ENCODE measurements around the gene SHROOM2. TPM values are rescaled to one million over a fixed set of nuclear protein-coding genes. Genes with fewer than 3 reads are reported as not detected.

Gene SHROOM2
- total and polyA plus RNA-seq, 2 of the 4 experiments (the other 2 are of a cell fraction): 8.1 to 14.2 TPM

DNA sequence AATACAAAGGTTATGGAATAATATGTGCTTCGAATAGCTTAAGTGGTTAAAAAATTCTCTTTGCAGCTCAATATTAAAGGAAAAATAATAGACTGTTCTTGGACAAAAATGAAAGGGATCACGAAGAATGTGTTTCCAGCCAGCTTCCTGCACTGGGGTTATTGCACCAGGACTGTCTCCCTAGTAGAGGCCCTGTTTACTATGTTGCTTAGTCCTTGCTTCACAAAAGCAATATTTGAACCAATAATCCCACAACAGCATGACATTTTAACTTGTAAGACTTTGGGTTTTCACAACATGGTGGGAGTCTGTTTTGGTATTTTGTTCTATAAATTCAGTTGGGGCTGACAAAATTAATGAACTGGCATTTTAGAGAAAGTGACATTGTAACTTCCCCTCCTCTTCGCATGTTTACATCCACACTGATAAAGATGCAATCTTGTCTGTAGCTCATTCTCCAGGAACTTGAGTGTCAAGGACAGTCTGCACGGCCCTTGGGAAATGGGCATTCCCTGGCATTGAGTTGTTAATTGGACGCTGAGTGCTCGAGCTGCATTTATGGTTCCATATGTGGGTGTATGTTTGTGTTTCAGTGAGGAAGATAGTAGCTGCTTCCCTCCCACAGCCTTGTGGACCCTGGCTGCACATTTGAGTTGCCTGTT lies 39.0 kb downstream of the SHROOM2 start:
- Histone ChIP-seq H2AK9ac (replicated peaks; ENCODE audit: low read depth, low read length, poor library complexity) (no peak overlapping the region), H2AK5ac (ENCODE audit: low read depth, low read length) (no peak overlapping the region), H3K9me3 (ENCODE audit: control insufficient read depth, insufficient read depth, low read length) (no peaks in the 10 kb centered on the region), H3K4me1 (ENCODE audit: control insufficient read depth, insufficient read depth, low read length) (peaks cover 9% of the 10 kb centered on the region; the same call in 1 of the 2 replicates), H4K5ac (ENCODE audit: low read depth, low read length) (no peak overlapping the region), H3K56ac (ENCODE audit: extremely low read depth, insufficient read depth, low read length) (no peak overlapping the region), H3K4ac (ENCODE audit: low read depth, low read length) (no peak overlapping the region), H3K4me2 (ENCODE audit: low read depth, low read length) (0 out of 2 replicates have a peak overlapping the region, but pooled peaks have one; percentile 10), H3K23ac (ENCODE audit: low read depth, low read length) (no peak overlapping the region), H3K14ac (replicated peaks; ENCODE audit: low read depth, low read length) (no peak overlapping the region), H4K91ac (ENCODE audit: insufficient read depth, low read depth, low read length) (no peak overlapping the region), H2AFZ (replicated peaks; ENCODE audit: low read length, poor library complexity) (peak overlapping the region; percentile 8), H4K8ac (ENCODE audit: low read depth in 2 of 2, low read length in 2 of 2) (no peak overlapping the region), H3K9ac (ENCODE audit: low read depth, low read length) (no peak overlapping the region), H3K4me3 (ENCODE audit: insufficient read depth, low read depth, low read length) (no peak overlapping the region), H2BK5ac (ENCODE audit: low read depth, low read length, poor library complexity, severe bottlenecking) (no peak overlapping the region), H3K27ac (ENCODE audit: insufficient read depth, low read length) (no peak overlapping the region), H2BK20ac (ENCODE audit: low read depth, low read length) (no peak overlapping the region), H4K20me1 (ENCODE audit: insufficient read depth, low read length) (no peaks in the 10 kb centered on the region), H3K27me3 (ENCODE audit: control insufficient read depth, insufficient read depth, low read length) (no peaks in the 10 kb centered on the region), H2BK15ac (ENCODE audit: low read depth, low read length) (no peak overlapping the region), H3K9me1 (ENCODE audit: insufficient read depth, low read length) (no peaks in the 10 kb centered on the region), H3K18ac (ENCODE audit: low read depth, low read length) (no peak overlapping the region), H3K36me3 (ENCODE audit: control insufficient read depth, insufficient read depth, low read length) (no peaks in the 10 kb centered on the region), H3K79me1 (ENCODE audit: low read depth in 1 of 2, low read length in 2 of 2) (no peaks in the 10 kb centered on the region), H2BK120ac (ENCODE audit: low read depth, low read length) (no peak overlapping the region)
- 0% methylated on average over 1 of the region's 6 CpGs; no CpG with 5 or more reads in 1 of the 2 experiments for WGBS, 2 experiments (ENCODE audit: extremely low coverage in 2 of 2, insufficient read length in 1 of 2)
- intact Hi-C loops (cut with micrococcal nuclease) (no loop called here), in situ Hi-C loops (cut with MboI; ENCODE audit: low sequenced_read_pairs) (no loop called here), dilution Hi-C loops (cut with HindIII; ENCODE audit: low sequenced_read_pairs, unreplicated experiment) (no loop called here)
- TF ChIP-seq ELK1 (IDR thresholded peaks at IDR 0.05; ENCODE audit: borderline replicate concordance, low read depth, low read length) (no peak), CEBPB (IDR thresholded peaks at IDR 0.05; ENCODE audit: low read depth, low read length) (no peak), CHD1 (IDR thresholded peaks at IDR 0.05; ENCODE audit: low read depth, low read length) (no peak), MAZ (IDR thresholded peaks at IDR 0.05; ENCODE audit: borderline replicate concordance, low read depth, low read length) (no peak), POLR2A (IDR thresholded peaks at IDR 0.05; ENCODE audit: low read depth, low read length) (no peak), BHLHE40 (IDR thresholded peaks at IDR 0.05; ENCODE audit: low read depth, low read length) (no peak), RCOR1 (IDR thresholded peaks at IDR 0.05; ENCODE audit: insufficient replicate concordance, low read length) (no peak), USF2 (IDR thresholded peaks at IDR 0.05; ENCODE audit: low read depth, low read length) (no peak), RAD21 (IDR thresholded peaks at IDR 0.05; ENCODE audit: low read length) (no peak), FOS (IDR thresholded peaks at IDR 0.05; ENCODE audit: low read depth, low read length) (no peak), NFE2L2 (IDR thresholded peaks at IDR 0.05; ENCODE audit: low read depth, low read length) (no peak), MAFK (IDR thresholded peaks at IDR 0.05; ENCODE audit: low read depth, low read length) (no peak)
- TF ChIP-seq, protein P1, sequence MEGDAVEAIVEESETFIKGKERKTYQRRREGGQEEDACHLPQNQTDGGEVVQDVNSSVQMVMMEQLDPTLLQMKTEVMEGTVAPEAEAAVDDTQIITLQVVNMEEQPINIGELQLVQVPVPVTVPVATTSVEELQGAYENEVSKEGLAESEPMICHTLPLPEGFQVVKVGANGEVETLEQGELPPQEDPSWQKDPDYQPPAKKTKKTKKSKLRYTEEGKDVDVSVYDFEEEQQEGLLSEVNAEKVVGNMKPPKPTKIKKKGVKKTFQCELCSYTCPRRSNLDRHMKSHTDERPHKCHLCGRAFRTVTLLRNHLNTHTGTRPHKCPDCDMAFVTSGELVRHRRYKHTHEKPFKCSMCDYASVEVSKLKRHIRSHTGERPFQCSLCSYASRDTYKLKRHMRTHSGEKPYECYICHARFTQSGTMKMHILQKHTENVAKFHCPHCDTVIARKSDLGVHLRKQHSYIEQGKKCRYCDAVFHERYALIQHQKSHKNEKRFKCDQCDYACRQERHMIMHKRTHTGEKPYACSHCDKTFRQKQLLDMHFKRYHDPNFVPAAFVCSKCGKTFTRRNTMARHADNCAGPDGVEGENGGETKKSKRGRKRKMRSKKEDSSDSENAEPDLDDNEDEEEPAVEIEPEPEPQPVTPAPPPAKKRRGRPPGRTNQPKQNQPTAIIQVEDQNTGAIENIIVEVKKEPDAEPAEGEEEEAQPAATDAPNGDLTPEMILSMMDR (conservative IDR thresholded peaks at IDR 0.05; ENCODE audit: low read depth, low read length): no peak
- ChIA-PET CTCF (no interaction called here), POLR2A (ENCODE audit: unreplicated experiment) (no interaction called here)
- BruUV-seq (replicated peaks): no TSS peak
- peak; percentile 14 for DNase-seq
- ATAC-seq (ENCODE audit: low read depth): peak; percentile 48
